ENCODE measurements around the gene UBALD1.
A peak's percentile ranks its signal among the peaks of the same experiment; 100 is the strongest.

Gene UBALD1

GRCh38 chr16:4652561-4652960, 37.9 kb upstream of the UBALD1 start:
- no peak for DNase-seq
- TF ChIP-seq GATA1 (IDR thresholded peaks at IDR 0.05; ENCODE audit: low read depth, low read length) = no peak
- no peak for TF ChIP-seq POLR2A (IDR thresholded peaks at IDR 0.05; ENCODE audit: low read length)

GRCh38 chr16:4651827-4652226, 37.1 kb upstream of the UBALD1 start:
- DNase-seq = no peak
- TF ChIP-seq GATA1 (IDR thresholded peaks at IDR 0.05; ENCODE audit: low read depth, low read length) = no peak
- no peak for TF ChIP-seq POLR2A (IDR thresholded peaks at IDR 0.05; ENCODE audit: low read length)

GRCh38 chr16:4650443-4651074, 35.9 kb upstream of the UBALD1 start:
- DNase-seq = peak; percentile 86 to 87

- DNase-seq = peak; percentile 36 to 43
- TF ChIP-seq POLR2A (IDR thresholded peaks at IDR 0.05; ENCODE audit: low read length) (no peak), GATA1 (IDR thresholded peaks at IDR 0.05; ENCODE audit: low read depth, low read length) (no peak)
Observed at GRCh38 chr16:4649744-4650442, 35.2 kb upstream of the UBALD1 start.

GRCh38 chr16:4648917-4649316, 34.2 kb upstream of the UBALD1 start:
- no peak for DNase-seq
- TF ChIP-seq GATA1 (IDR thresholded peaks at IDR 0.05; ENCODE audit: low read depth, low read length) = no peak
- TF ChIP-seq POLR2A (IDR thresholded peaks at IDR 0.05; ENCODE audit: low read length) = no peak

- no peak for DNase-seq
- TF ChIP-seq POLR2A (IDR thresholded peaks at IDR 0.05; ENCODE audit: low read length) = no peak
- no peak for TF ChIP-seq GATA1 (IDR thresholded peaks at IDR 0.05; ENCODE audit: low read depth, low read length)
Observed at GRCh38 chr16:4647644-4647980, 32.9 kb upstream of the UBALD1 start.

- DNase-seq = no peak
- no peak for TF ChIP-seq POLR2A (IDR thresholded peaks at IDR 0.05; ENCODE audit: low read length)
- TF ChIP-seq GATA1 (IDR thresholded peaks at IDR 0.05; ENCODE audit: low read depth, low read length) = no peak
Observed at GRCh38 chr16:4646773-4647643, 32.3 kb upstream of the UBALD1 start.

- DNase-seq = no peak
- TF ChIP-seq GATA1 (IDR thresholded peaks at IDR 0.05; ENCODE audit: low read depth, low read length) (no peak), POLR2A (IDR thresholded peaks at IDR 0.05; ENCODE audit: low read length) (no peak)
Observed at GRCh38 chr16:4641895-4642294, 27.2 kb upstream of the UBALD1 start.

GRCh38 chr16:4641306-4641687, 26.6 kb upstream of the UBALD1 start:
- TF ChIP-seq POLR2A (IDR thresholded peaks at IDR 0.05; ENCODE audit: low read length) (no peak), GATA1 (IDR thresholded peaks at IDR 0.05; ENCODE audit: low read depth, low read length) (no peak)
- DNase-seq = no peak

- DNase-seq = no peak
- no peak for TF ChIP-seq POLR2A (IDR thresholded peaks at IDR 0.05; ENCODE audit: low read length)
- no peak for TF ChIP-seq GATA1 (IDR thresholded peaks at IDR 0.05; ENCODE audit: low read depth, low read length)
Observed at GRCh38 chr16:4640572-4641305, 26.1 kb upstream of the UBALD1 start.

- no peak for TF ChIP-seq GATA1 (IDR thresholded peaks at IDR 0.05; ENCODE audit: low read depth, low read length)
- no peak for TF ChIP-seq POLR2A (IDR thresholded peaks at IDR 0.05; ENCODE audit: low read length)
- no peak for DNase-seq
Observed at GRCh38 chr16:4639899-4640509, 25.3 kb upstream of the UBALD1 start.

GRCh38 chr16:4637501-4638166, 22.9 kb upstream of the UBALD1 start:
- TF ChIP-seq GATA1 (IDR thresholded peaks at IDR 0.05; ENCODE audit: low read depth, low read length) (no peak), POLR2A (IDR thresholded peaks at IDR 0.05; ENCODE audit: low read length) (no peak)
- DNase-seq = no peak

- TF ChIP-seq POLR2A (IDR thresholded peaks at IDR 0.05; ENCODE audit: low read length) (no peak), GATA1 (IDR thresholded peaks at IDR 0.05; ENCODE audit: low read depth, low read length) (no peak)
- no peak for DNase-seq
Observed at GRCh38 chr16:4636196-4636595, 21.5 kb upstream of the UBALD1 start.

Data from erythroblast (primary cell).